ENCODE measurements around the gene LINGO4.

DNA sequence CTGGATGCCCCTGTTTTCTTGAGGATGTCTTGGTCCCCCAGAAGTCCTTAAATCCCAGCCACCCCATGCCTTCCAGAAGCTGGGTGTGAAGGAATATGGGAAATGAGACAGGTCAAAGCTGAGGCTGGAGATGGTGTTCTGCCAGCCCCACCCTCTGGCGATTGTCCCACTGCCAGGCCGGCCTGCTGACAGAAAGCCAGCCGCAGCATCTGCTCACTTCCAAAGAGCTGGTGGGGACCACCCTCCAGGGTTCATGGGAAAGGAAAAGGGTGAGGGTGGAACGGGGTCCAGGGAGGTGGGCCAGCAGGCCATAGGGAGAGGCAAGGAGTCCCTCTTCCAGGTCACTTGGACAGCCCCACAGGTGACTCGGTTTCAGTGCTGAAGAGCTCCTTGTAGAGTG, 1.9 kb upstream of the LINGO4 start:
- no peak for TF ChIP-seq POLR2A (IDR thresholded peaks at IDR 0.05)
- TF ChIP-seq, protein P1, sequence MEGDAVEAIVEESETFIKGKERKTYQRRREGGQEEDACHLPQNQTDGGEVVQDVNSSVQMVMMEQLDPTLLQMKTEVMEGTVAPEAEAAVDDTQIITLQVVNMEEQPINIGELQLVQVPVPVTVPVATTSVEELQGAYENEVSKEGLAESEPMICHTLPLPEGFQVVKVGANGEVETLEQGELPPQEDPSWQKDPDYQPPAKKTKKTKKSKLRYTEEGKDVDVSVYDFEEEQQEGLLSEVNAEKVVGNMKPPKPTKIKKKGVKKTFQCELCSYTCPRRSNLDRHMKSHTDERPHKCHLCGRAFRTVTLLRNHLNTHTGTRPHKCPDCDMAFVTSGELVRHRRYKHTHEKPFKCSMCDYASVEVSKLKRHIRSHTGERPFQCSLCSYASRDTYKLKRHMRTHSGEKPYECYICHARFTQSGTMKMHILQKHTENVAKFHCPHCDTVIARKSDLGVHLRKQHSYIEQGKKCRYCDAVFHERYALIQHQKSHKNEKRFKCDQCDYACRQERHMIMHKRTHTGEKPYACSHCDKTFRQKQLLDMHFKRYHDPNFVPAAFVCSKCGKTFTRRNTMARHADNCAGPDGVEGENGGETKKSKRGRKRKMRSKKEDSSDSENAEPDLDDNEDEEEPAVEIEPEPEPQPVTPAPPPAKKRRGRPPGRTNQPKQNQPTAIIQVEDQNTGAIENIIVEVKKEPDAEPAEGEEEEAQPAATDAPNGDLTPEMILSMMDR (IDR thresholded peaks at IDR 0.05), result no peak
